Keratinocyte (primary cell): ENCODE measurements around the gene FSTL5. TPM values are rescaled to one million over a fixed set of nuclear protein-coding genes. Genes with fewer than 3 reads are reported as not detected.

Experiments
- DNase-seq: peaks from one replicate; pipeline ENCODE4 v3.0.0-alpha.2; 2011; ENCODE audit warnings: low read depth, missing footprints, low spot score
- FAIRE-seq: peaks from 2 replicates; lab custom pipeline; 2011; peaks lifted over from hg19 to GRCh38; lab: Jason Lieb, UNC
- H2AFZ ChIP-seq: 2 replicates; pipeline ENCODE4 v1.6.0; 2012; ENCODE audit warnings: low read length, control low read depth, inconsistent platforms; ENCODE audit not compliant: control insufficient read depth
- H3K27ac ChIP-seq: 2 replicates; pipeline ENCODE4 v1.5.1; 2011; ENCODE audit warnings: low read length; ENCODE audit not compliant: control insufficient read depth, insufficient read depth
- H3K27me3 ChIP-seq: 3 replicates; pipeline ENCODE4 v1.6.0; 2011; ENCODE audit warnings: low read length; ENCODE audit not compliant: control insufficient read depth, insufficient read depth; ENCODE audit errors: extremely low read depth
- H3K36me3 ChIP-seq, 2 experiments: 2 replicates in 1 of 2; 3 replicates in 1 of 2; pipeline ENCODE4 v1.5.1; 2011; ENCODE audit warnings: low read length in 2 of 2, mild to moderate bottlenecking in 1 of 2; ENCODE audit not compliant: control insufficient read depth in 2 of 2, insufficient read depth in 2 of 2; ENCODE audit errors: extremely low read depth in 1 of 2
- H3K4me1 ChIP-seq: 3 replicates; pipeline ENCODE4 v1.5.1; 2011; ENCODE audit warnings: low read length; ENCODE audit not compliant: control insufficient read depth, insufficient read depth; ENCODE audit errors: extremely low read depth
- H3K4me2 ChIP-seq: 3 replicates; pipeline ENCODE4 v1.6.0; 2011; ENCODE audit warnings: low read depth, low read length; ENCODE audit not compliant: control insufficient read depth, insufficient read depth; ENCODE audit errors: extremely low read depth
- H3K4me3 ChIP-seq, 3 experiments: fragments of 200-600 bp in 1 of 3; sonication (generic) in 1 of 3; 2 replicates in 2 of 3; 3 replicates in 1 of 3; pipeline ENCODE4 v1.5.1; 2011 to 2016; ENCODE audit warnings: low read length in 3 of 3, mild to moderate bottlenecking in 3 of 3, control low read depth in 2 of 3, inconsistent platforms in 1 of 3, low read depth in 1 of 3, mixed read lengths in 1 of 3, mixed run types in 1 of 3, moderate library complexity in 1 of 3; ENCODE audit not compliant: control insufficient read depth in 2 of 3, insufficient read depth in 2 of 3; ENCODE audit errors: extremely low read depth in 1 of 3
- H3K79me2 ChIP-seq: 2 replicates; pipeline ENCODE4 v1.6.0; 2012; ENCODE audit warnings: low read length; ENCODE audit not compliant: control insufficient read depth, insufficient read depth
- H3K9ac ChIP-seq: 3 replicates; pipeline ENCODE4 v1.6.0; 2011; ENCODE audit warnings: low read length; ENCODE audit not compliant: control insufficient read depth, insufficient read depth; ENCODE audit errors: extremely low read depth
- H3K9me1 ChIP-seq: 3 replicates; pipeline ENCODE4 v1.6.0; 2011; ENCODE audit warnings: low read length; ENCODE audit not compliant: control insufficient read depth, insufficient read depth; ENCODE audit errors: extremely low read depth
- H3K9me3 ChIP-seq: 2 replicates; pipeline ENCODE4 v1.5.1; 2012; ENCODE audit warnings: low read depth, low read length; ENCODE audit not compliant: control insufficient read depth
- H4K20me1 ChIP-seq: 3 replicates; pipeline ENCODE4 v1.6.0; 2011; ENCODE audit warnings: low read length; ENCODE audit not compliant: control insufficient read depth, insufficient read depth; ENCODE audit errors: extremely low read depth
- EZH2 ChIP-seq: IDR thresholded peaks from one replicate; pipeline ENCODE4 v1.6.1; 2012; ENCODE audit warnings: inconsistent platforms, mild to moderate bottlenecking, low read length, moderate library complexity
- dilution Hi-C: fragments of 300-500 bp; cut with MboI; formaldehyde crosslinking; loops from one replicate; pipeline ENCODE4 v1.7.0; 2020; ENCODE audit warnings: low sequenced_read_pairs; ENCODE audit not compliant: extremely low pct_ligation_motif_present
- polyA plus RNA-seq, 5 experiments: library from polyadenylated mRNA; depleted of rRNA in 3 of 5; stranded (reverse) in 3 of 5; stranded (forward) in 1 of 5; unstranded in 1 of 5; fragments of >200 nt; gene quantifications; 1 replicate in 1 of 5; 2 replicates in 3 of 5; 3 replicates in 1 of 5; pipeline versions ENCODE4 v1.2.1 to v1.2.3, GENCODE V29; 2011 to 2012; ENCODE audit warnings: missing spikeins in 2 of 5, low read depth in 1 of 5, low replicate concordance in 1 of 5
- TF ChIP-seq, protein P1 (sequence below), 3 experiments: IDR thresholded peaks in 1 of 3; conservative IDR thresholded peaks in 1 of 3; optimal IDR thresholded peaks in 1 of 3; 2 replicates in 2 of 3; 3 replicates in 1 of 3; pipeline versions ENCODE3 to v1.5.1; 2011; ENCODE audit warnings: low read length in 3 of 3, mild to moderate bottlenecking in 3 of 3, moderate library complexity in 2 of 3, control low read depth in 1 of 3, inconsistent platforms in 1 of 3; ENCODE audit not compliant: insufficient read depth in 2 of 3; ENCODE audit errors: extremely low read depth in 1 of 3

FSTL5 gene
- polyA plus RNA-seq, 1 donor (not counting 4 experiments of a cell fraction or from before 2014, with no cell fraction given), result not detected

DNA sequence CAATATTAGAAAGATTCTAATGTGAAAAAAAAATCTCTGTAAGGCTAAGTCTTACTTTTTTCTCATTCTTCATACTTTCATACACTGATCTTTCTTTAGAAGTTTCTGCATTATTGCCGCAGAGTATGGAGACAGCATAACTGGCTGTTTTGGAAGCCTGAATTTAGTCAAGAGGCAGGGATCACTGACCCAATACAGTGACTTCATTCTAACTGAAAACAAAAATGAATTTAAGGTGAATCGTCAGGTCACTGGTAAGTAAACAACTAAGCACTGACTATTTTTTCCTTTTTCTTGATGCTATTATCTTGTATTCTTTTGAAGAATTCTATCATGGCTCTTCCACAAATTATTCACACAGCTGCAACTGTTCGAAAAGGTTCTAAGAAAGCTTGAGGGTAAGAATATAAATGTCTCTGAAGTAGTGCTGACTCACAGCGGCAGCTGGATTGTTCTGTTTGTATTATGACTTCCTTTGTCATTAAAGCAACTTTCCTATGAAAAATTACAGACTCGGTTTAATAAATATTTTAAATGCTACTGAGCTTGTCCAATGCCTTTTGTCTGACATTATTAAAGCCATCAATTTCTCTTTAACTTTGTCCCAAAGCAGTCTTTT is 609.3 kb downstream of the FSTL5 start:
- H3K9ac ChIP-seq, result no peak overlapping the region
- H2AFZ ChIP-seq, result no peak overlapping the region
- H3K27me3 ChIP-seq, result no peaks in the 10 kb centered on the region
- no peak overlapping the region for H3K4me2 ChIP-seq
- H3K27ac ChIP-seq, result no peak overlapping the region
- H3K9me3 ChIP-seq, result no peaks in the 10 kb centered on the region
- no peaks in the 10 kb centered on the region for H3K9me1 ChIP-seq
- TF ChIP-seq, protein P1, sequence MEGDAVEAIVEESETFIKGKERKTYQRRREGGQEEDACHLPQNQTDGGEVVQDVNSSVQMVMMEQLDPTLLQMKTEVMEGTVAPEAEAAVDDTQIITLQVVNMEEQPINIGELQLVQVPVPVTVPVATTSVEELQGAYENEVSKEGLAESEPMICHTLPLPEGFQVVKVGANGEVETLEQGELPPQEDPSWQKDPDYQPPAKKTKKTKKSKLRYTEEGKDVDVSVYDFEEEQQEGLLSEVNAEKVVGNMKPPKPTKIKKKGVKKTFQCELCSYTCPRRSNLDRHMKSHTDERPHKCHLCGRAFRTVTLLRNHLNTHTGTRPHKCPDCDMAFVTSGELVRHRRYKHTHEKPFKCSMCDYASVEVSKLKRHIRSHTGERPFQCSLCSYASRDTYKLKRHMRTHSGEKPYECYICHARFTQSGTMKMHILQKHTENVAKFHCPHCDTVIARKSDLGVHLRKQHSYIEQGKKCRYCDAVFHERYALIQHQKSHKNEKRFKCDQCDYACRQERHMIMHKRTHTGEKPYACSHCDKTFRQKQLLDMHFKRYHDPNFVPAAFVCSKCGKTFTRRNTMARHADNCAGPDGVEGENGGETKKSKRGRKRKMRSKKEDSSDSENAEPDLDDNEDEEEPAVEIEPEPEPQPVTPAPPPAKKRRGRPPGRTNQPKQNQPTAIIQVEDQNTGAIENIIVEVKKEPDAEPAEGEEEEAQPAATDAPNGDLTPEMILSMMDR (optimal IDR thresholded peaks at IDR 0.05 in 1 of 3, IDR thresholded peaks at IDR 0.05 in 1 of 3, conservative IDR thresholded peaks at IDR 0.05 in 1 of 3; ENCODE audit: extremely low read depth in 1 of 3, insufficient read depth in 2 of 3, low read length in 3 of 3), result no peak
- H3K79me2 ChIP-seq, result no peaks in the 10 kb centered on the region
- no peaks in the 10 kb centered on the region for H4K20me1 ChIP-seq
- no peaks in the 10 kb centered on the region for H3K4me1 ChIP-seq
- no peaks in the 10 kb centered on the region for H3K36me3 ChIP-seq
- DNase-seq (no peak), FAIRE-seq (no peak)
- dilution Hi-C loops, result no loop called here
- H3K4me3 ChIP-seq, result no peak overlapping the region

DNA sequence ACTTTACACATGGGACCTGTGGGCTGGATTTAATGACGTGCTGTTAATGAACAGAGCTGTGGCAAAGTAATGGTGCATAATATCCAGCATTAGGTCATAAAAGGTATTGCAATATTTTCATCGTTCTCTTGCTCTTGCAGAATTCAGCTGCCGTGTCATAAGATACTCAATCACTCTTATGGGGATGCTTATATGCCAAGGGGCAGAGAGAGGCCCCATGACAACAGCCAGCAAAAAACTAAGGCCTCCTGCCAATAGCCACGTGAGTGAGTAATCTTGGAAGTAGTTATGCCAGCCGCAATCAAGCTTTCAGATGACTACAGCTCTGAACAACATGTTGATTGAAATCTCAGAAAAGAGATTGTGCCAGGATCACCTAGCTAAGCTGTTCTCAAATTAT is 616.9 kb downstream of the FSTL5 start:
- Histone ChIP-seq H3K9ac (no peak overlapping the region), H3K4me2 (no peak overlapping the region), H3K9me1 (no peaks in the 10 kb centered on the region), H2AFZ (no peak overlapping the region), H3K27ac (no peak overlapping the region), H3K9me3 (no peaks in the 10 kb centered on the region), H4K20me1 (no peaks in the 10 kb centered on the region), H3K4me3 (no peak overlapping the region), H3K79me2 (no peaks in the 10 kb centered on the region), H3K36me3 (no peaks in the 10 kb centered on the region), H3K27me3 (no peaks in the 10 kb centered on the region), H3K4me1 (no peaks in the 10 kb centered on the region)
- no peak for TF ChIP-seq EZH2
- TF ChIP-seq, protein P1 (optimal IDR thresholded peaks at IDR 0.05 in 1 of 3, IDR thresholded peaks at IDR 0.05 in 1 of 3, conservative IDR thresholded peaks at IDR 0.05 in 1 of 3; ENCODE audit: extremely low read depth in 1 of 3, insufficient read depth in 2 of 3, low read length in 3 of 3), result no peak
- no peak for FAIRE-seq
- dilution Hi-C loops, result no loop called here
- DNase-seq, result no peak
